Measurements from ENCODE around the gene NPTX1. TPM values are rescaled to one million over a fixed set of nuclear protein-coding genes. Genes with fewer than 3 reads are reported as not detected.
A peak's percentile ranks its signal among the peaks of the same experiment; 100 is the strongest.

The NPTX1 gene
- total and polyA plus RNA-seq, 2 of the 13 experiments (the other 11 are each of a cell fraction or from before 2014, with no cell fraction given), result 0.01 TPM; not detected in 1

GRCh38 chr17:80455784-80456183 lies 20.6 kb downstream of the NPTX1 start:
- peaks cover 7 to 55% of the 10 kb centered on the region in 2 experiments; a peak in 4 of 5 replicates for H3K27me3 ChIP-seq (ENCODE audit: control insufficient read depth in 1 of 2, insufficient read depth in 2 of 2, low read length in 2 of 2)
- in situ Hi-C loops (cut with HindIII; ENCODE audit: extremely low pct_ligation_motif_present, low pct_unique_long_range_greater_than_20kb) (no loop called here), intact Hi-C loops (cut with micrococcal nuclease; ENCODE audit: unreplicated experiment) (no loop called here)
- no peaks in the 10 kb centered on the region for H3K36me3 ChIP-seq (replicated peaks in 1 of 2; ENCODE audit: control insufficient read depth in 1 of 2, insufficient read depth in 2 of 2, low read length in 2 of 2)
- no peaks in the 10 kb centered on the region for H4K20me1 ChIP-seq (ENCODE audit: insufficient read depth, low read length)
- no peak for FAIRE-seq
- ChIA-PET POLR2A (interaction anchor here (1.2 to 3.1 kb wide), 10 partner anchors 9 to 942 kb away, joined by 3 to 35 read pairs (median 12); partner anchors contain the start of genes ENDOV and RPTOR), CTCF (ENCODE audit: low intra/inter-chr PET ratio, low total read pairs) (no interaction called here)
- no peaks in the 10 kb centered on the region for H3K79me2 ChIP-seq (ENCODE audit: insufficient read depth, low read length)
- WGBS (ENCODE audit: low lambda C conversion rate), result 2% methylated on average over 4 of the region's 4 CpGs
- H3K4me1 ChIP-seq (ENCODE audit: insufficient read depth, low read length), result peaks cover 32% of the 10 kb centered on the region
- H2AFZ ChIP-seq (ENCODE audit: low read length), result no peak overlapping the region
- peak overlapping the region; percentile 95 for H3K9ac ChIP-seq (ENCODE audit: insufficient read depth, low read depth, low read length)
- peak overlapping the region; percentile 100 for H3K4me2 ChIP-seq (ENCODE audit: low read depth, low read length)
- TF ChIP-seq ZBTB7B (CRISPR knock-in tag; IDR thresholded peaks at IDR 0.05) (0 out of 2 replicates have a peak, but pooled peaks have one; percentile 34), ZNF691 (CRISPR knock-in tag; IDR thresholded peaks at IDR 0.05; ENCODE audit: borderline replicate concordance, low read depth) (0 out of 2 replicates have a peak, but pooled peaks have one; percentile 55), ZNF703 (CRISPR knock-in tag; IDR thresholded peaks at IDR 0.05; ENCODE audit: borderline replicate concordance) (no peak), FOSL2 (CRISPR knock-in tag; IDR thresholded peaks at IDR 0.05) (0 out of 2 replicates have a peak, but pooled peaks have one; percentile 7), PATZ1 (CRISPR knock-in tag; IDR thresholded peaks at IDR 0.05) (0 out of 2 replicates have a peak, but pooled peaks have one; percentile 12), KDM1A (CRISPR knock-in tag; IDR thresholded peaks at IDR 0.05) (no peak), MXD4 (CRISPR knock-in tag; IDR thresholded peaks at IDR 0.05) (0 out of 2 replicates have a peak, but pooled peaks have one; percentile 20)
- H3K9me3 ChIP-seq (ENCODE audit: low read length), result no peaks in the 10 kb centered on the region
- peak overlapping the region; percentile 65 to 88 (median 86) for H3K4me3 ChIP-seq (replicated peaks in 1 of 3; ENCODE audit: insufficient read depth in 1 of 3, low read depth in 2 of 3, low read length in 3 of 3)
- BruUV-seq (replicated peaks), result no TSS peak
- peak; percentile 30 for DNase-seq (ENCODE audit: low spot score)
- ATAC-seq, result peak; percentile 37
- H3K27ac ChIP-seq (ENCODE audit: extremely low read length, insufficient read depth, low read length), result no peak overlapping the region
